ENCODE measurements around the gene VSX1. TPM values are rescaled to one million over a fixed set of nuclear protein-coding genes. Genes with fewer than 3 reads are reported as not detected.

VSX1 gene
- total and polyA plus RNA-seq, 2 experiments from 2014 or later = not detected

DNA sequence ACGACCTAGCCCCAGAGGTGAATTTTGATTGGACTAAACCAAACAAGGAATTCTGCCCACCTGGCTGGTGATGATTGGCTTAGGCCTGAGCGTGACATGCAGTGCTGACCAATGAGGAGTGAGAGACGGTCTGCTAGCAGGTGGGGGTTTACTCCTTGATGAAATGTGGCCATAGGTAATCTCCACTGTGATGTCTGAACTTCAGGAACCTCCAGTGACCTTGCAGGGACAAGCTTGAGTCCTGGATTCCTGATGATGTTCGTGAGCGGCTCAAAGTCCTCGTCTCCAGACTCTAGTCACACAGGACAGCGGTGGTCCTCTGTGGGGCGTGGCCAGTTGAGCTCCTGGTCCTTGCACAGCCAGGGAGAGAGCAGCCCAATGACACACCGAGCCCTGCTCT is 8.4 kb downstream of the VSX1 start:
- H3K4me1 ChIP-seq (ENCODE audit: insufficient read depth) = no peaks in the 10 kb centered on the region
- no peaks in the 10 kb centered on the region for H3K79me2 ChIP-seq
- no peaks in the 10 kb centered on the region for H4K20me1 ChIP-seq (ENCODE audit: insufficient read depth, poor library complexity, severe bottlenecking)
- H3K4me2 ChIP-seq = no peak overlapping the region
- no peaks in the 10 kb centered on the region for H3K9me3 ChIP-seq (ENCODE audit: low read depth)
- H3K9me2 ChIP-seq (replicated peaks; ENCODE audit: insufficient read depth) = no peaks in the 10 kb centered on the region
- WGBS (ENCODE audit: low lambda C conversion rate, missing lambda C conversion rate) = 75% methylated on average over 9 of the region's 9 CpGs
- no peaks in the 10 kb centered on the region for H3K36me3 ChIP-seq (replicated peaks; ENCODE audit: insufficient read depth, low read depth)
- TF ChIP-seq EZH2phosphoT487 (IDR thresholded peaks at IDR 0.05; ENCODE audit: low read depth, severe bottlenecking, unreplicated experiment) (no peak), EZH2 (IDR thresholded peaks at IDR 0.05; ENCODE audit: borderline replicate concordance) (no peak)
- TF ChIP-seq, protein P1, sequence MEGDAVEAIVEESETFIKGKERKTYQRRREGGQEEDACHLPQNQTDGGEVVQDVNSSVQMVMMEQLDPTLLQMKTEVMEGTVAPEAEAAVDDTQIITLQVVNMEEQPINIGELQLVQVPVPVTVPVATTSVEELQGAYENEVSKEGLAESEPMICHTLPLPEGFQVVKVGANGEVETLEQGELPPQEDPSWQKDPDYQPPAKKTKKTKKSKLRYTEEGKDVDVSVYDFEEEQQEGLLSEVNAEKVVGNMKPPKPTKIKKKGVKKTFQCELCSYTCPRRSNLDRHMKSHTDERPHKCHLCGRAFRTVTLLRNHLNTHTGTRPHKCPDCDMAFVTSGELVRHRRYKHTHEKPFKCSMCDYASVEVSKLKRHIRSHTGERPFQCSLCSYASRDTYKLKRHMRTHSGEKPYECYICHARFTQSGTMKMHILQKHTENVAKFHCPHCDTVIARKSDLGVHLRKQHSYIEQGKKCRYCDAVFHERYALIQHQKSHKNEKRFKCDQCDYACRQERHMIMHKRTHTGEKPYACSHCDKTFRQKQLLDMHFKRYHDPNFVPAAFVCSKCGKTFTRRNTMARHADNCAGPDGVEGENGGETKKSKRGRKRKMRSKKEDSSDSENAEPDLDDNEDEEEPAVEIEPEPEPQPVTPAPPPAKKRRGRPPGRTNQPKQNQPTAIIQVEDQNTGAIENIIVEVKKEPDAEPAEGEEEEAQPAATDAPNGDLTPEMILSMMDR (IDR thresholded peaks at IDR 0.05; ENCODE audit: poor library complexity) = no peak
- peaks cover 81% of the 10 kb centered on the region for H3K27me3 ChIP-seq
- no peak for DNase-seq (ENCODE audit: low spot score)
- H2AFZ ChIP-seq = no peak overlapping the region
- H3K27ac ChIP-seq = no peak overlapping the region
- no peak overlapping the region for H3K4me3 ChIP-seq

DNA sequence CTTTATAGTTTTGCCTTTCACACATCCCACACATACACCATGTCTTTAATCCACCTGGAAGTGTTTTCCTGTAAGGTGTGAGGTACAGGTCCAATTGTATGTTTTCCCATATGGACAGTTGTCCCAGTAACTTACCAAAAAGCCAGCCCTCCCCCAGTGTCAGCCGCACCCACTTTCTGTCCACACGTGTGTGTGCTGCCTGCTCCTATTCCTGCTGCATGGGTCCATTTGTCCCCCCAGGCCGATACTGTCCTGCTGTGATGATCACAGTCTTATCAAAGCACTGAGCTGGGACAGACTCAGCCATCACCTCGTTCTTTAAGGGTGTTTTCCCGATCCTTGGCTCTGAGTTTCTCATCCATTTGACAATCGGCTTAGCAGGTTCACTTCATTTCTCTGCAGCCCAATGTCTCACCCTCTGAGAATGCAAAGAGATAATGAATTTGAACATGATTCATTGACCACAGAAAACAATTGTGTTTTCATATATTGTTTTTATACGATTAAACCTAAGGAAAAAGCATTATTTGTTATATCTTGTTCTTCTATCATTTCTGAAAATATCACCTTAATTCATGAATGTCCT is 9.6 kb downstream of the VSX1 start:
- Histone ChIP-seq H3K36me3 (replicated peaks; ENCODE audit: insufficient read depth, low read depth) (no peaks in the 10 kb centered on the region), H3K27ac (no peak overlapping the region), H3K79me2 (no peaks in the 10 kb centered on the region), H3K9me2 (replicated peaks; ENCODE audit: insufficient read depth) (no peaks in the 10 kb centered on the region), H3K4me3 (no peak overlapping the region), H3K4me1 (ENCODE audit: insufficient read depth) (no peaks in the 10 kb centered on the region), H3K27me3 (peaks cover 73% of the 10 kb centered on the region), H4K20me1 (ENCODE audit: insufficient read depth, poor library complexity, severe bottlenecking) (no peaks in the 10 kb centered on the region), H3K4me2 (no peak overlapping the region), H3K9me3 (ENCODE audit: low read depth) (no peaks in the 10 kb centered on the region), H2AFZ (no peak overlapping the region)
- DNase-seq (ENCODE audit: low spot score) = no peak
- TF ChIP-seq EZH2 (IDR thresholded peaks at IDR 0.05; ENCODE audit: borderline replicate concordance) = no peak
- TF ChIP-seq, protein P1 (IDR thresholded peaks at IDR 0.05; ENCODE audit: poor library complexity) = no peak
- no peak for TF ChIP-seq EZH2phosphoT487 (IDR thresholded peaks at IDR 0.05; ENCODE audit: low read depth, severe bottlenecking, unreplicated experiment)
- WGBS (ENCODE audit: low lambda C conversion rate, missing lambda C conversion rate) = 53% methylated on average over 7 of the region's 7 CpGs

DNA sequence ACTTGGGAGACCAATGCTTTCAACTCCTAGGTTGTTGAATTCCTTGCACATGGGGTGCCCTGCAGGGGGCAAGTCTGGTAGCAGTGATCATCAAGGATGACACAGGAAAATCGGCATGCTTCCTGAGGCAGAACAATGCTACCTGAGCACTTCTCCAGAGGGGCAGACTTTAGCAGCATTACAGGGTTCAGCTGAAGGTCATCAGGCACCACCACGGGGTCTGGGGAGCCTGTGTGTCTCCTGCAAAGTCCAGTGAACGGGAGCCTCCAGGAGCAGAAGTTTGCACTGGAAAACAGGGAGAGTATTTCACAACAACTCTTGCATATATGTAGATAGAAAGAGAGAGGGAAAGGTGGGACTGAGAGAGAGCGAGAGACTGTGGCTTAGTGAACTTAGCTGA is 10.2 kb downstream of the VSX1 start:
- H2AFZ ChIP-seq = no peak overlapping the region
- H3K36me3 ChIP-seq (replicated peaks; ENCODE audit: insufficient read depth, low read depth) = no peaks in the 10 kb centered on the region
- DNase-seq (ENCODE audit: low spot score) = no peak
- no peaks in the 10 kb centered on the region for H3K9me3 ChIP-seq (ENCODE audit: low read depth)
- H3K27me3 ChIP-seq = peaks cover 67% of the 10 kb centered on the region
- H3K79me2 ChIP-seq = no peaks in the 10 kb centered on the region
- no peak overlapping the region for H3K4me2 ChIP-seq
- no peak overlapping the region for H3K27ac ChIP-seq
- H3K9me2 ChIP-seq (replicated peaks; ENCODE audit: insufficient read depth) = no peaks in the 10 kb centered on the region
- 18% methylated on average over 4 of the region's 4 CpGs for WGBS (ENCODE audit: low lambda C conversion rate, missing lambda C conversion rate)
- no peak for TF ChIP-seq EZH2 (IDR thresholded peaks at IDR 0.05; ENCODE audit: borderline replicate concordance)
- TF ChIP-seq, protein P1 (IDR thresholded peaks at IDR 0.05; ENCODE audit: poor library complexity) = no peak
- TF ChIP-seq EZH2phosphoT487 (IDR thresholded peaks at IDR 0.05; ENCODE audit: low read depth, severe bottlenecking, unreplicated experiment) = no peak
- no peaks in the 10 kb centered on the region for H4K20me1 ChIP-seq (ENCODE audit: insufficient read depth, poor library complexity, severe bottlenecking)
- H3K4me3 ChIP-seq = no peak overlapping the region
- no peaks in the 10 kb centered on the region for H3K4me1 ChIP-seq (ENCODE audit: insufficient read depth)
